GM04503 (cell line): ENCODE results near the gene CDCA8.
"Not testable (repeated sequence)": the region's sequence is repeated elsewhere in the genome, so short reads cannot be mapped to it uniquely, and the experiment has no call there.

Experiments
- DNase-seq: peaks from one replicate; pipeline ENCODE4 v3.0.0-alpha.2; 2012; ENCODE audit warnings: low read depth

The CDCA8 gene

GRCh38 chr1:37718181-37718900 lies 26.0 kb downstream of the CDCA8 start:
- DNase-seq, result no peak

- DNase-seq, result no peak
Observed at GRCh38 chr1:37718901-37719571, 26.7 kb downstream of the CDCA8 start.

- DNase-seq, result no peak
Observed at GRCh38 chr1:37719572-37720195, 27.4 kb downstream of the CDCA8 start.

- no peak for DNase-seq
Observed at GRCh38 chr1:37720231-37721130, 28.2 kb downstream of the CDCA8 start.

GRCh38 chr1:37721565-37721964 lies 29.2 kb downstream of the CDCA8 start:
- no peak for DNase-seq

- DNase-seq, result no peak
Observed at GRCh38 chr1:37722181-37723071, 30.1 kb downstream of the CDCA8 start.

- no peak for DNase-seq
Observed at GRCh38 chr1:37723072-37723389, 30.7 kb downstream of the CDCA8 start.

- no peak for DNase-seq
Observed at GRCh38 chr1:37723390-37724078, 31.2 kb downstream of the CDCA8 start.

- no peak for DNase-seq
Observed at GRCh38 chr1:37724575-37724974, 32.3 kb downstream of the CDCA8 start.

- DNase-seq, result no peak
Observed at GRCh38 chr1:37725851-37726613, 33.7 kb downstream of the CDCA8 start.

- DNase-seq, result no peak
Observed at GRCh38 chr1:37726751-37727585, 34.7 kb downstream of the CDCA8 start.

GRCh38 chr1:37728416-37728815 lies 36.1 kb downstream of the CDCA8 start:
- no peak for DNase-seq

- no peak for DNase-seq
Observed at GRCh38 chr1:37730376-37730775, 38.1 kb downstream of the CDCA8 start.

- no peak for DNase-seq
Observed at GRCh38 chr1:37731312-37732019, 39.1 kb downstream of the CDCA8 start.

- no peak for DNase-seq
Observed at GRCh38 chr1:37732111-37732780, 39.9 kb downstream of the CDCA8 start.

- DNase-seq, result no peak
Observed at GRCh38 chr1:37734629-37735591, 42.6 kb downstream of the CDCA8 start.

GRCh38 chr1:37737975-37738374 lies 45.7 kb downstream of the CDCA8 start:
- DNase-seq, result not testable (repeated sequence)
